Measurements from ENCODE around the gene DUOX2.
"Not testable (repeated sequence)": the region's sequence is repeated elsewhere in the genome, so short reads cannot be mapped to it uniquely, and the experiment has no call there.

The DUOX2 gene

GRCh38 chr15:45062301-45062700 lies 51.7 kb downstream of the DUOX2 start:
- DNase-seq: not testable (repeated sequence)

- not testable (repeated sequence) for DNase-seq
Measured at GRCh38 chr15:45058690-45059675, 55.0 kb downstream of the DUOX2 start.

- not testable (repeated sequence) for DNase-seq
Measured at GRCh38 chr15:45052676-45053075, 61.3 kb downstream of the DUOX2 start.

GRCh38 chr15:45050587-45050986 lies 63.4 kb downstream of the DUOX2 start:
- no peak for DNase-seq

- DNase-seq: peak; percentile 17 to 71
Measured at GRCh38 chr15:45048794-45049631, 65.0 kb downstream of the DUOX2 start.

GRCh38 chr15:45048449-45048793 lies 65.6 kb downstream of the DUOX2 start:
- DNase-seq: not testable (repeated sequence)

- not testable (repeated sequence) for DNase-seq
Measured at GRCh38 chr15:45044270-45044669, 69.7 kb downstream of the DUOX2 start.

GRCh38 chr15:45042859-45043258 lies 71.1 kb downstream of the DUOX2 start:
- not testable (repeated sequence) for DNase-seq

Measured in NCI-H446 (cell line).